Fibroblast of mammary gland (primary cell): ENCODE results near the gene HRH3.

Source experiments
- DNase-seq: peaks from one replicate; pipeline ENCODE4 v3.0.0-alpha.2; 2010; ENCODE audit warnings: low read depth
- H3K4me3 ChIP-seq: 2 replicates; pipeline ENCODE4 v1.5.1; 2011; ENCODE audit warnings: low read depth, mild to moderate bottlenecking, low read length, moderate library complexity; ENCODE audit not compliant: control insufficient read depth
- CTCF ChIP-seq: conservative IDR thresholded peaks from 2 replicates; pipeline ENCODE4 v1.5.1; 2011; ENCODE audit warnings: low read depth, low read length, inconsistent platforms; ENCODE audit not compliant: control insufficient read depth, insufficient read depth

Gene HRH3

DNA sequence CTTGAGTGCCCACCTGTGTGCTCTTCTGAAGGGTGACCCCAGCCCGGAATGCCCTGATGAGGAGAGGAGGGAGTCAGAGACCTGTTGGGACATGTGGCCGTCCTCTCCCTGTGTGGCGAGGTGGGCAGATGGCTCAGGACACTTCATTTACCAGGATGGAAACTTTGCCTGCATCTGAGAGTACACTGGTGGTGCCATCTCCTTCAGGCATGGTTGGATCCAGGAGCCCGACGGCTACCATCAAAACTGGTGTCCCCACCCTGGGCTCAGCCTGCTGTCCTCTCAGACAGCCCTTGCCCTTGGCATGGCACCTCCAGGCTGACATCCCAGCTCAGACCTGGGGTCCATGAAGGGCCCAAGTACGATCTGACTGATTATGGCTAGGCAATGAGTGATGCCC is 11.2 kb upstream of the HRH3 start:
- no peak overlapping the region for H3K4me3 ChIP-seq
- TF ChIP-seq CTCF = no peak
- no peak for DNase-seq

GRCh38 chr20:62230696-62231095 is 10.6 kb upstream of the HRH3 start:
- no peak for DNase-seq
- no peak overlapping the region for H3K4me3 ChIP-seq
- TF ChIP-seq CTCF = no peak

DNA sequence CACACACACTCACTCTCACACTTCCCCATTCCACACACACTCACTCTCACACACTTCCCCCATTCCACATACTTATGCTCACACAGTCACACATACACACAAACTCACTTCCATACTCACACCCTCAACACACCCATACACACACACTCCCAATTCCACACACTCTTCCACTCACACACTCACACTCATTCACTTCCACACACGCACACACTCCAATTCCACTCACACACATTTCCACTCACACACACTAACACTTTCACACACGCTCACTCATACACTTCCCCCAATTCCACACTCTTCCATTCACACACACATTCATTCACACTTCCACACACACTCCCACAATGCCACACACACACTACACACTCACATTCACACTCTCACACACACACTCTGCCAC is 10.2 kb upstream of the HRH3 start:
- no peak for TF ChIP-seq CTCF
- no peak overlapping the region for H3K4me3 ChIP-seq
- DNase-seq = no peak

DNA sequence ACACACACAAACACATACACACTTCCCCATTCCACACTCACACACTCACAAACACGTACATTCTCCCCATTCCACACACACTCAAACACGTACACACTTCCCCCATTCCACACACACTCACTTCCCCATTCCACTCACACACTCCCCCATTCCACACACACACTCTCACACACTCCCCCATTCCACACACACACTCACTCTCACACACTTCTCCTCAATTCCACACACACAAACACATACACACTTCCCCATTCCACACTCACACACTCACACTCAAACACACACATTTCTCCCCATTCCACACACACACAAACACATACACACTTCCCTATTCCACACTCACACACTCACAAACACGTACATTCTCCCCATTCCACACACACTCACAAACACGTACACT is 9.6 kb upstream of the HRH3 start:
- no peak overlapping the region for H3K4me3 ChIP-seq
- no peak for DNase-seq
- TF ChIP-seq CTCF = no peak

DNA sequence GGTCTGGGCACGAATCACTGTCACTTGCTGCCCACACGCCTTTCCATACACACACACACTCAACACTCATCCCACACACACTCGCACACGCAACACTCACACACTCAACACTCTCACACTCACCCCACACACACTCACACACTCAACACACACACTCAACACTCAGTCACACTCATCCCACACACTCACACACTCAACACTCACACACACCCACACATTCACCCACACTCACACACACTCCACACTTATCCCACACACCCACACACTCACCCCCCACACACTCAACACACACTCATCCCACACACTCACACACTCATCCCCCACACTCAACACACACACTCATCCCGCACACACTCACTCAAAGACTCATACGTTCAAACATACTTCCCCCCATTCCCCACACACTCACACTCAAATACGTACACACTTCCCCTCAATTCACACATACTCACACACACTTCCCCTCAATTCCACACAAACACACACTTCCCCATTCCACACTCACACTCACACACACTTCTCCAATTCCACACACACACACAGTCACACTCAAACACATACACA is 9.0 kb upstream of the HRH3 start:
- DNase-seq = no peak
- TF ChIP-seq CTCF = no peak
- no peak overlapping the region for H3K4me3 ChIP-seq

- no peak overlapping the region for H3K4me3 ChIP-seq
- no peak for DNase-seq
- TF ChIP-seq CTCF = no peak
Measured at GRCh38 chr20:62227977-62228958, 8.2 kb upstream of the HRH3 start.

- no peak for DNase-seq
- H3K4me3 ChIP-seq = no peak overlapping the region
- TF ChIP-seq CTCF = no peak
Measured at GRCh38 chr20:62227591-62227976, 7.5 kb upstream of the HRH3 start.
